PFSK-1 (cell line): ENCODE data around the gene ELL.

Experiments
- POLR2AphosphoS5 ChIP-seq: IDR thresholded peaks from 2 replicates; pipeline ENCODE4 v1.6.1; 2012; ENCODE audit warnings: low read depth, mild to moderate bottlenecking, control low read depth, low read length, moderate library complexity
- REST ChIP-seq, 2 experiments: IDR thresholded peaks; 2 replicates each; pipeline versions ENCODE4 v1.6.1 to v1.8.0; 2011 to 2012; ENCODE audit warnings: low read depth in 2 of 2, low read length in 2 of 2, control low read depth in 1 of 2, inconsistent platforms in 1 of 2, mild to moderate bottlenecking in 1 of 2, moderate library complexity in 1 of 2; ENCODE audit not compliant: insufficient read depth in 1 of 2
- SIN3A ChIP-seq: IDR thresholded peaks from 2 replicates; pipeline ENCODE4 v1.6.1; 2012; ENCODE audit warnings: mild to moderate bottlenecking, low read length, moderate library complexity, borderline replicate concordance; ENCODE audit not compliant: insufficient read depth

GRCh38 chr19:18439910-18440237 lies 82.0 kb downstream of the ELL start:
- TF ChIP-seq POLR2AphosphoS5 (no peak), REST (IDR thresholded peaks at IDR 0.05; ENCODE audit: insufficient read depth in 1 of 2, low read depth in 2 of 2, low read length in 2 of 2) (no peak), SIN3A (no peak)
